ENCODE measurements around the gene PSMG1. TPM values are rescaled to one million over a fixed set of nuclear protein-coding genes. Genes with fewer than 3 reads are reported as not detected.
"Not testable (repeated sequence)": the region's sequence is repeated elsewhere in the genome, so short reads cannot be mapped to it uniquely, and the experiment has no call there.

Gene PSMG1
- polyA plus RNA-seq, 1 of the 3 experiments (the other 2 are of a cell fraction) = 39.6 TPM

GRCh38 chr21:39161064-39161463 lies 22.2 kb downstream of the PSMG1 start:
- H3K79me2 ChIP-seq (ENCODE audit: insufficient read depth) = no peaks in the 10 kb centered on the region
- no peak overlapping the region for H3K4me3 ChIP-seq (ENCODE audit: low read depth in 2 of 2, low read length in 1 of 2)
- H3K9me2 ChIP-seq = no peaks in the 10 kb centered on the region
- DNase-seq = no peak
- H3K4me2 ChIP-seq = no peak overlapping the region
- no peaks in the 10 kb centered on the region for H4K20me1 ChIP-seq (ENCODE audit: insufficient read depth)
- H3K27ac ChIP-seq (ENCODE audit: low read depth in 2 of 2, low read length in 1 of 2) = no peak overlapping the region
- ChIA-PET CTCF (interaction anchor here (0.7 to 1.3 kb wide), 3 partner anchors 14 to 23 kb away, joined by 3 to 5 read pairs (median 3); no protein-coding TSS in a partner anchor), POLR2A (no interaction called here)
- H3F3A ChIP-seq (replicated peaks; ENCODE audit: insufficient read depth) = no peaks in the 10 kb centered on the region
- TF ChIP-seq TAF1 (IDR thresholded peaks at IDR 0.05; ENCODE audit: borderline replicate concordance, low read depth, low read length) (no peak), EZH2phosphoT487 (IDR thresholded peaks at IDR 0.05; ENCODE audit: borderline replicate concordance, low read depth) (no peak), FOXM1 (IDR thresholded peaks at IDR 0.05; ENCODE audit: low read depth) (no peak), YY1 (IDR thresholded peaks at IDR 0.05; ENCODE audit: low read depth) (no peak)
- H3K9me3 ChIP-seq = no peaks in the 10 kb centered on the region
- no peak overlapping the region for H2AFZ ChIP-seq (ENCODE audit: low read depth)
- no peaks in the 10 kb centered on the region for H3K4me1 ChIP-seq (ENCODE audit: control insufficient read depth in 1 of 2, insufficient read depth in 2 of 2, low read depth in 1 of 2, low read length in 1 of 2)
- no peak overlapping the region for H3K9ac ChIP-seq
- 47% methylated on average over 3 of the region's 3 CpGs for WGBS (ENCODE audit: low lambda C conversion rate)
- no peaks in the 10 kb centered on the region for H3K36me3 ChIP-seq (replicated peaks in 1 of 2; ENCODE audit: control insufficient read depth in 1 of 2, insufficient read depth in 2 of 2, low read length in 1 of 2)
- no peaks in the 10 kb centered on the region for H3K27me3 ChIP-seq (ENCODE audit: insufficient read depth)

GRCh38 chr21:39159342-39160063 lies 23.7 kb downstream of the PSMG1 start:
- ChIA-PET POLR2A (no interaction called here), CTCF (no interaction called here)

DNA sequence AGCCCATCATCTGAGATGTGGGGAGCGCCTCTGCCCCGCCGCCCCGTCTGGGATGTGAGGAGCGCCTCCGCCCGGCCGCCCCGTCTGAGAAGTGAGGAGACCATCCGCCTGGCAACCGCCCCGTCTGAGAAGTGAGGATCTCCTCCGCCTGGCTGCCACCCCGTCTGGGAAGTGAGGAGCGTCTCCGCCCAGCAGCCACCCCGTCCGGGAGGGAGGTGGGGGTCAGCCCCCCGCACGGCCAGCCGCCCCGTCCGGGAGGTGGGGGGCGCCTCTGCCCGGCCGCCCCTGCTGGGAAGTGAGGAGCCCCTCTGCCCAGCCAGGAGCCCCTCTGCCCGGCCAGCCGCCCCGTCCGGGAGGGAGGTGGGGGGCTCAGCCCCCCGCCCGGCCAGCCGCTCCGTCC lies 26.0 kb downstream of the PSMG1 start:
- H3K4me3 ChIP-seq (ENCODE audit: low read depth in 2 of 2, low read length in 1 of 2); H3K4me2 ChIP-seq; CTCF ChIA-PET; H3K9ac ChIP-seq; H3K4me1 ChIP-seq (ENCODE audit: control insufficient read depth in 1 of 2, insufficient read depth in 2 of 2, low read depth in 1 of 2, low read length in 1 of 2); DNase-seq; H3K79me2 ChIP-seq (ENCODE audit: insufficient read depth); H4K20me1 ChIP-seq (ENCODE audit: insufficient read depth); H3K9me2 ChIP-seq; POLR2A ChIA-PET; H3K27me3 ChIP-seq (ENCODE audit: insufficient read depth); H3F3A ChIP-seq (replicated peaks; ENCODE audit: insufficient read depth); H3K36me3 ChIP-seq (replicated peaks in 1 of 2; ENCODE audit: control insufficient read depth in 1 of 2, insufficient read depth in 2 of 2, low read length in 1 of 2); H3K9me3 ChIP-seq; H3K27ac ChIP-seq (ENCODE audit: low read depth in 2 of 2, low read length in 1 of 2); H2AFZ ChIP-seq (ENCODE audit: low read depth): not testable (repeated sequence)
- 92% methylated on average over 16 of the region's 34 CpGs for WGBS (ENCODE audit: low lambda C conversion rate)

More at GRCh38 chr21:39159342-39160063, 23.7 kb downstream of the PSMG1 start:
- H3K27ac ChIP-seq (ENCODE audit: low read depth in 2 of 2, low read length in 1 of 2) = no peak overlapping the region
- H3K4me1 ChIP-seq (ENCODE audit: control insufficient read depth in 1 of 2, insufficient read depth in 2 of 2, low read depth in 1 of 2, low read length in 1 of 2) = no peaks in the 10 kb centered on the region
- H3K9ac ChIP-seq = no peak overlapping the region
- H3K9me3 ChIP-seq = no peaks in the 10 kb centered on the region
- H3K4me2 ChIP-seq = no peak overlapping the region
- no peak for TF ChIP-seq JUND (IDR thresholded peaks at IDR 0.05)
- TF ChIP-seq GATA2 (CRISPR knock-in tag; IDR thresholded peaks at IDR 0.05) = no peak
- no peak for TF ChIP-seq RFX5 (IDR thresholded peaks at IDR 0.05; ENCODE audit: low read length)
- no peak for TF ChIP-seq USF1 (IDR thresholded peaks at IDR 0.05; ENCODE audit: borderline replicate concordance, low read depth)
- TF ChIP-seq NFIC (IDR thresholded peaks at IDR 0.05; ENCODE audit: borderline replicate concordance) = no peak
- no peak for TF ChIP-seq MEF2A (IDR thresholded peaks at IDR 0.05; ENCODE audit: borderline replicate concordance, low read depth)
- TF ChIP-seq NRF1 (IDR thresholded peaks at IDR 0.05; ENCODE audit: low read depth, low read length) = no peak
- TF ChIP-seq CHD2 (IDR thresholded peaks at IDR 0.05; ENCODE audit: low read length, partially characterized antibody) = no peak
- TF ChIP-seq TEAD4 (IDR thresholded peaks at IDR 0.05; ENCODE audit: borderline replicate concordance, insufficient read depth) = no peak
- no peak for TF ChIP-seq RCOR1 (IDR thresholded peaks at IDR 0.05; ENCODE audit: low read length)
- no peak for TF ChIP-seq RAD21 (IDR thresholded peaks at IDR 0.05; ENCODE audit: low read length)
- no peak for TF ChIP-seq EP300 (IDR thresholded peaks at IDR 0.05; ENCODE audit: borderline replicate concordance in 1 of 2, low read depth in 1 of 2, low read length in 1 of 2)
- no peak for TF ChIP-seq GABPA (IDR thresholded peaks at IDR 0.05; ENCODE audit: low read depth)
- TF ChIP-seq SMC3 (IDR thresholded peaks at IDR 0.05; ENCODE audit: low read depth, low read length) = no peak
- TF ChIP-seq, protein P1, sequence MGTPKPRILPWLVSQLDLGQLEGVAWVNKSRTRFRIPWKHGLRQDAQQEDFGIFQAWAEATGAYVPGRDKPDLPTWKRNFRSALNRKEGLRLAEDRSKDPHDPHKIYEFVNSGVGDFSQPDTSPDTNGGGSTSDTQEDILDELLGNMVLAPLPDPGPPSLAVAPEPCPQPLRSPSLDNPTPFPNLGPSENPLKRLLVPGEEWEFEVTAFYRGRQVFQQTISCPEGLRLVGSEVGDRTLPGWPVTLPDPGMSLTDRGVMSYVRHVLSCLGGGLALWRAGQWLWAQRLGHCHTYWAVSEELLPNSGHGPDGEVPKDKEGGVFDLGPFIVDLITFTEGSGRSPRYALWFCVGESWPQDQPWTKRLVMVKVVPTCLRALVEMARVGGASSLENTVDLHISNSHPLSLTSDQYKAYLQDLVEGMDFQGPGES (IDR thresholded peaks at IDR 0.05; ENCODE audit: low read depth, low read length) = no peak
- TF ChIP-seq MXI1 (IDR thresholded peaks at IDR 0.05; ENCODE audit: low read depth, low read length) = no peak
- TF ChIP-seq, protein P2, sequence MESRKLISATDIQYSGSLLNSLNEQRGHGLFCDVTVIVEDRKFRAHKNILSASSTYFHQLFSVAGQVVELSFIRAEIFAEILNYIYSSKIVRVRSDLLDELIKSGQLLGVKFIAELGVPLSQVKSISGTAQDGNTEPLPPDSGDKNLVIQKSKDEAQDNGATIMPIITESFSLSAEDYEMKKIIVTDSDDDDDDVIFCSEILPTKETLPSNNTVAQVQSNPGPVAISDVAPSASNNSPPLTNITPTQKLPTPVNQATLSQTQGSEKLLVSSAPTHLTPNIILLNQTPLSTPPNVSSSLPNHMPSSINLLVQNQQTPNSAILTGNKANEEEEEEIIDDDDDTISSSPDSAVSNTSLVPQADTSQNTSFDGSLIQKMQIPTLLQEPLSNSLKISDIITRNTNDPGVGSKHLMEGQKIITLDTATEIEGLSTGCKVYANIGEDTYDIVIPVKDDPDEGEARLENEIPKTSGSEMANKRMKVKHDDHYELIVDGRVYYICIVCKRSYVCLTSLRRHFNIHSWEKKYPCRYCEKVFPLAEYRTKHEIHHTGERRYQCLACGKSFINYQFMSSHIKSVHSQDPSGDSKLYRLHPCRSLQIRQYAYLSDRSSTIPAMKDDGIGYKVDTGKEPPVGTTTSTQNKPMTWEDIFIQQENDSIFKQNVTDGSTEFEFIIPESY (IDR thresholded peaks at IDR 0.05; ENCODE audit: borderline replicate concordance, low read depth) = no peak
- TF ChIP-seq, protein P3, sequence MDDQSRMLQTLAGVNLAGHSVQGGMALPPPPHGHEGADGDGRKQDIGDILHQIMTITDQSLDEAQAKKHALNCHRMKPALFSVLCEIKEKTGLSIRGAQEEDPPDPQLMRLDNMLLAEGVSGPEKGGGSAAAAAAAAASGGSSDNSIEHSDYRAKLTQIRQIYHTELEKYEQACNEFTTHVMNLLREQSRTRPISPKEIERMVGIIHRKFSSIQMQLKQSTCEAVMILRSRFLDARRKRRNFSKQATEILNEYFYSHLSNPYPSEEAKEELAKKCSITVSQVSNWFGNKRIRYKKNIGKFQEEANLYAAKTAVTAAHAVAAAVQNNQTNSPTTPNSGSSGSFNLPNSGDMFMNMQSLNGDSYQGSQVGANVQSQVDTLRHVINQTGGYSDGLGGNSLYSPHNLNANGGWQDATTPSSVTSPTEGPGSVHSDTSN (IDR thresholded peaks at IDR 0.05) = no peak
- TF ChIP-seq TAF1 (IDR thresholded peaks at IDR 0.05; ENCODE audit: borderline replicate concordance, low read depth, low read length) = no peak
- H3K79me2 ChIP-seq (ENCODE audit: insufficient read depth) = no peaks in the 10 kb centered on the region
- H3K9me2 ChIP-seq = no peaks in the 10 kb centered on the region
- 60% methylated on average over 5 of the region's 7 CpGs for WGBS (ENCODE audit: low lambda C conversion rate)
- no peak overlapping the region for H2AFZ ChIP-seq (ENCODE audit: low read depth)
- H4K20me1 ChIP-seq (ENCODE audit: insufficient read depth) = no peaks in the 10 kb centered on the region
- no peaks in the 10 kb centered on the region for H3K27me3 ChIP-seq (ENCODE audit: insufficient read depth)
- no peak for DNase-seq
- H3K36me3 ChIP-seq (replicated peaks in 1 of 2; ENCODE audit: control insufficient read depth in 1 of 2, insufficient read depth in 2 of 2, low read length in 1 of 2) = no peaks in the 10 kb centered on the region
- no peak overlapping the region for H3K4me3 ChIP-seq (ENCODE audit: low read depth in 2 of 2, low read length in 1 of 2)
- H3F3A ChIP-seq (replicated peaks; ENCODE audit: insufficient read depth) = no peaks in the 10 kb centered on the region

Data from SK-N-SH (cell line).